K562 (cell line): Measurements from ENCODE around the gene PTH1R. TPM values are rescaled to one million over a fixed set of nuclear protein-coding genes. Genes with fewer than 3 reads are reported as not detected.

Experiments used
- ATAC-seq: fragments of 200-7000 bp; cut with Tn5 transposase; 3 replicates; pipeline ENCODE4 v1.9.1; 2020; ENCODE audit warnings: moderate library complexity
- BruUV-seq: library from RNA; stranded (reverse); fragments of 400-500 nt; replicated peaks from 2 replicates; lab custom pipeline; 2021; lab: Mats Ljungman, UMichigan
- CTCF ChIA-PET: fragments of 300-600 bp; formaldehyde crosslinking; extraction: SDS; loops from one replicate; lab custom pipeline; 2021; ENCODE audit warnings: low intra/inter-chr PET ratio; lab: Yijun Ruan, JAX
- POLR2A ChIA-PET: fragments of 300-600, 350-650 bp; sonication (Branson Sonifier 250); formaldehyde crosslinking; extraction: SDS; loops from one replicate; lab custom pipeline; 2021; ENCODE audit warnings: antibody characterized with exemption, inconsistent platforms; lab: Yijun Ruan, JAX
- DNase-seq, 4 experiments: peaks; one replicate each; pipeline versions ENCODE4 v3.0.0 to v3.0.0-alpha.2; 2011 to 2018; ENCODE audit warnings: low spot score in 3 of 4, mixed read lengths in 3 of 4; ENCODE audit errors: extremely low read depth in 1 of 4
- FAIRE-seq: peaks from 2 replicates; lab custom pipeline; 2011; peaks lifted over from hg19 to GRCh38; lab: Jason Lieb, UNC
- H2AFZ ChIP-seq: 2 replicates; pipeline ENCODE4 v1.6.0; 2011; ENCODE audit warnings: low read depth, low read length, control low read depth, inconsistent platforms
- H3K27ac ChIP-seq: fragments of 200-600 bp; 3 replicates; pipeline ENCODE4 v1.8.0; 2011; ENCODE audit warnings: low read depth, mild to moderate bottlenecking, control low read depth, inconsistent platforms, low read length, moderate library complexity, mixed read lengths; ENCODE audit errors: extremely low read depth
- H3K27me3 ChIP-seq, 2 experiments: fragments of 300-600 bp in 1 of 2; 2 replicates in 1 of 2; 3 replicates in 1 of 2; pipeline versions ENCODE4 v1.6.0 to v1.8.0; 2011; ENCODE audit warnings: inconsistent platforms in 2 of 2, low read length in 2 of 2, mild to moderate bottlenecking in 1 of 2, mixed read lengths in 1 of 2, moderate library complexity in 1 of 2; ENCODE audit not compliant: control insufficient read depth in 2 of 2, insufficient read depth in 2 of 2
- H3K36me3 ChIP-seq: fragments of 300-600 bp; 3 replicates; pipeline ENCODE4 v1.8.0; 2011; ENCODE audit warnings: mild to moderate bottlenecking, low read length, inconsistent platforms; ENCODE audit not compliant: control insufficient read depth, insufficient read depth
- H3K4me1 ChIP-seq, 2 experiments: fragments of 200-600 bp in 1 of 2; replicated peaks in 1 of 2; 2 replicates in 1 of 2; 3 replicates in 1 of 2; pipeline versions ENCODE4 v1.5.1 to v1.8.0; 2011; ENCODE audit warnings: inconsistent platforms in 2 of 2, low read length in 2 of 2, mild to moderate bottlenecking in 1 of 2, mixed read lengths in 1 of 2, moderate library complexity in 1 of 2; ENCODE audit not compliant: control insufficient read depth in 2 of 2, insufficient read depth in 2 of 2
- H3K4me2 ChIP-seq: 2 replicates; pipeline ENCODE4 v1.6.1; 2011; ENCODE audit warnings: low read length, control low read depth, inconsistent platforms, mixed read lengths; ENCODE audit not compliant: insufficient read depth
- H3K4me3 ChIP-seq: fragments of 200-600 bp; sonication (generic), shearing (Covaris generic); 2 replicates; pipeline ENCODE4 v1.5.1; 2016; ENCODE audit warnings: control low read depth, inconsistent platforms
- H3K79me2 ChIP-seq: fragments of 200-600 bp; 3 replicates; pipeline ENCODE4 v1.8.0; 2011; ENCODE audit warnings: low read length, inconsistent platforms; ENCODE audit not compliant: control insufficient read depth, insufficient read depth
- H3K9ac ChIP-seq, 2 experiments: 2 replicates each; pipeline versions ENCODE4 v1.6.0 to v1.6.1; 2011; ENCODE audit warnings: low read depth in 2 of 2, low read length in 2 of 2, control low read depth in 1 of 2, inconsistent platforms in 1 of 2, mild to moderate bottlenecking in 1 of 2, mixed read lengths in 1 of 2; ENCODE audit not compliant: insufficient read depth in 1 of 2
- H3K9me1 ChIP-seq: one replicate; pipeline ENCODE4 v1.6.0; 2011; ENCODE audit warnings: inconsistent platforms, mild to moderate bottlenecking, low read length, moderate library complexity; ENCODE audit not compliant: control insufficient read depth, insufficient read depth
- H3K9me3 ChIP-seq: replicated peaks from 2 replicates; pipeline ENCODE4 v1.5.1; 2011; ENCODE audit warnings: low read depth, low read length, inconsistent platforms; ENCODE audit not compliant: control insufficient read depth, insufficient read depth
- H4K20me1 ChIP-seq: replicated peaks from 2 replicates; pipeline ENCODE4 v1.6.1; 2011; ENCODE audit warnings: low read length, inconsistent platforms, mixed read lengths; ENCODE audit not compliant: control insufficient read depth, insufficient read depth
- TGIF2 ChIP-seq: sonication (generic); formaldehyde crosslinking; IDR thresholded peaks from 2 replicates; pipeline ENCODE4 v1.8.1; 2022; ENCODE audit warnings: mild to moderate bottlenecking, missing genetic modification reagents, moderate library complexity
- ZNF696 ChIP-seq: fragments of 250-450 bp; sonication (Bioruptor Pico); conservative IDR thresholded peaks from 2 replicates; pipeline ENCODE4 v1.4.0; 2020; ENCODE audit warnings: mild to moderate bottlenecking, moderate library complexity
- WGBS: fragments of 100-300 bp; shearing (Covaris generic); methylation state at CpG from one replicate; pipeline ENCODE4 v1.1.6; 2016; ENCODE audit warnings: low coverage, mixed read lengths; ENCODE audit not compliant: insufficient coverage; ENCODE audit errors: missing lambda C conversion rate; 5-methylcytosine and 5-hydroxymethylcytosine counted together
- in situ Hi-C: fragments of 300-500 bp; cut with MboI; formaldehyde crosslinking; loops from 4 replicates; pipeline ENCODE4 v1.15.0; 2018; ENCODE audit warnings: inconsistent platforms, mixed read lengths
- intact Hi-C: fragments of 100-400 bp; cut with micrococcal nuclease; formaldehyde crosslinking; loops from 2 replicates; pipeline ENCODE4 v1.14.2; 2022
- polyA plus RNA-seq, 8 experiments: library from polyadenylated mRNA; depleted of rRNA in 4 of 8; stranded (reverse) in 5 of 8; unstranded in 3 of 8; fragments of >200 nt; fragmentation: Nextera tagmentation in 2 of 8; fragmentation: Illumina TruSeq in 1 of 8; extraction: Ambion mirVana in 2 of 8; extraction: Trizol in 1 of 8; gene quantifications; 2 replicates each; pipeline versions ENCODE4 v1.2.1 to v1.2.3, GENCODE V29; 2011 to 2014; ENCODE audit warnings: inconsistent platforms in 1 of 8, missing spikeins in 1 of 8
- total RNA-seq, 7 experiments: library from RNA; depleted of rRNA in 6 of 7; stranded (reverse); fragments of >200 nt in 6 of 7; fragmentation: Illumina TruSeq in 2 of 7; extraction: Trizol in 2 of 7; gene quantifications; 2 replicates each; pipeline versions ENCODE4 v1.2.1 to v1.2.3, GENCODE V29; 2011 to 2021; ENCODE audit warnings: low replicate concordance in 1 of 7
- TF ChIP-seq, protein P1 (sequence below): fragments of 250-450 bp; sonication (Bioruptor Pico); IDR thresholded peaks from 2 replicates; pipeline ENCODE4 v1.8.0; 2022; ENCODE audit warnings: moderate library complexity, mild to moderate bottlenecking, inconsistent platforms
- TF ChIP-seq, protein P2 (sequence below), 2 experiments: fragments of 200-800 bp in 1 of 2; sonication (Bioruptor generic) in 1 of 2; sonication (generic) in 1 of 2; formaldehyde crosslinking in 1 of 2; IDR thresholded peaks in 1 of 2; conservative IDR thresholded peaks in 1 of 2; 2 replicates each; pipeline versions ENCODE4 v1.5.0 to v1.6.1; 2016 to 2020; ENCODE audit warnings: missing compliant biosample characterization in 1 of 2, missing genetic modification characterization in 1 of 2, missing genetic modification reagents in 1 of 2

PTH1R gene
- total and polyA plus RNA-seq, 9 of the 15 experiments (the other 6 are each of a cell fraction or from before 2014, with no cell fraction given) = not detected

GRCh38 chr3:46852839-46853355 is 24.6 kb upstream of the PTH1R start:
- ChIA-PET CTCF (no interaction called here), POLR2A (interaction anchor here (1.0 kb wide), 1 partner anchor 10 kb away, joined by 3 read pairs; no protein-coding TSS in a partner anchor)
- ATAC-seq = no peak
- H3K9me1 ChIP-seq = no peaks in the 10 kb centered on the region
- H3K4me2 ChIP-seq = no peak overlapping the region
- 0% methylated on average over 2 of the region's 2 CpGs for WGBS
- no TSS peak for BruUV-seq
- in situ Hi-C loops (no loop called here), intact Hi-C loops (no loop called here)
- no peak for FAIRE-seq
- no peak overlapping the region for H3K4me3 ChIP-seq
- no peak overlapping the region for H3K27ac ChIP-seq
- peaks cover 16 to 72% of the 10 kb centered on the region in 2 experiments; a peak in 4 of 5 replicates for H3K27me3 ChIP-seq
- no peaks in the 10 kb centered on the region for H3K4me1 ChIP-seq
- no peak overlapping the region for H3K9ac ChIP-seq
- peaks cover 3% of the 10 kb centered on the region; the same call in 1 of the 2 replicates for H4K20me1 ChIP-seq
- no peaks in the 10 kb centered on the region for H3K79me2 ChIP-seq
- no peaks in the 10 kb centered on the region for H3K36me3 ChIP-seq
- H3K9me3 ChIP-seq = no peaks in the 10 kb centered on the region
- H2AFZ ChIP-seq = no peak overlapping the region
- TF ChIP-seq, protein P1, sequence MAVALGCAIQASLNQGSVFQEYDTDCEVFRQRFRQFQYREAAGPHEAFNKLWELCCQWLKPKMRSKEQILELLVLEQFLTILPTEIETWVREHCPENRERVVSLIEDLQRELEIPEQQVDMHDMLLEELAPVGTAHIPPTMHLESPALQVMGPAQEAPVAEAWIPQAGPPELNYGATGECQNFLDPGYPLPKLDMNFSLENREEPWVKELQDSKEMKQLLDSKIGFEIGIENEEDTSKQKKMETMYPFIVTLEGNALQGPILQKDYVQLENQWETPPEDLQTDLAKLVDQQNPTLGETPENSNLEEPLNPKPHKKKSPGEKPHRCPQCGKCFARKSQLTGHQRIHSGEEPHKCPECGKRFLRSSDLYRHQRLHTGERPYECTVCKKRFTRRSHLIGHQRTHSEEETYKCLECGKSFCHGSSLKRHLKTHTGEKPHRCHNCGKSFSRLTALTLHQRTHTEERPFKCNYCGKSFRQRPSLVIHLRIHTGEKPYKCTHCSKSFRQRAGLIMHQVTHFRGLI (CRISPR knock-in tag) = no peak
- no peak for TF ChIP-seq ZNF696 (CRISPR knock-in tag)
- TF ChIP-seq, protein P2, sequence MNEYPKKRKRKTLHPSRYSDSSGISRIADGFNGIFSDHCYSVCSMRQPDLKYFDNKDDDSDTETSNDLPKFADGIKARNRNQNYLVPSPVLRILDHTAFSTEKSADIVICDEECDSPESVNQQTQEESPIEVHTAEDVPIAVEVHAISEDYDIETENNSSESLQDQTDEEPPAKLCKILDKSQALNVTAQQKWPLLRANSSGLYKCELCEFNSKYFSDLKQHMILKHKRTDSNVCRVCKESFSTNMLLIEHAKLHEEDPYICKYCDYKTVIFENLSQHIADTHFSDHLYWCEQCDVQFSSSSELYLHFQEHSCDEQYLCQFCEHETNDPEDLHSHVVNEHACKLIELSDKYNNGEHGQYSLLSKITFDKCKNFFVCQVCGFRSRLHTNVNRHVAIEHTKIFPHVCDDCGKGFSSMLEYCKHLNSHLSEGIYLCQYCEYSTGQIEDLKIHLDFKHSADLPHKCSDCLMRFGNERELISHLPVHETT (CRISPR knock-in tag; conservative IDR thresholded peaks at IDR 0.05 in 1 of 2, IDR thresholded peaks at IDR 0.05 in 1 of 2) = no peak
- TF ChIP-seq TGIF2 = no peak
- DNase-seq = no peak
